H9 (cell line): ENCODE data around the gene ZNF385B. TPM values are rescaled to one million over a fixed set of nuclear protein-coding genes. Genes with fewer than 3 reads are reported as not detected.

Experiments used
- DNase-seq: peaks from one replicate; pipeline ENCODE4 v3.0.0-alpha.2; 2017
- H2AFZ ChIP-seq: one replicate; pipeline ENCODE4 v1.6.1; 2013; ENCODE audit warnings: mild to moderate bottlenecking, low read length, control low read depth, moderate library complexity
- H2AK5ac ChIP-seq: 2 replicates; pipeline ENCODE4 v1.6.1; 2013; ENCODE audit warnings: low read length, control low read depth, mixed read lengths; ENCODE audit not compliant: insufficient read length
- H2BK120ac ChIP-seq: one replicate; pipeline ENCODE4 v1.6.1; 2013; ENCODE audit warnings: low read depth, mild to moderate bottlenecking, low read length, control low read depth, inconsistent platforms; ENCODE audit not compliant: poor library complexity, severe bottlenecking
- H2BK12ac ChIP-seq: 2 replicates; pipeline ENCODE4 v1.6.1; 2013; ENCODE audit warnings: low read length, control low read depth, mixed read lengths, low read depth; ENCODE audit not compliant: insufficient read length
- H2BK15ac ChIP-seq: 2 replicates; pipeline ENCODE4 v1.6.1; 2013; ENCODE audit warnings: low read depth, low read length, control low read depth
- H2BK20ac ChIP-seq: one replicate; pipeline ENCODE4 v1.6.1; 2013; ENCODE audit warnings: low read depth, mild to moderate bottlenecking, low read length, control low read depth, inconsistent platforms; ENCODE audit not compliant: poor library complexity, severe bottlenecking
- H2BK5ac ChIP-seq: 2 replicates; pipeline ENCODE4 v1.6.1; 2013; ENCODE audit warnings: low read length, control low read depth, mixed read lengths; ENCODE audit not compliant: insufficient read length
- H3K14ac ChIP-seq: 2 replicates; pipeline ENCODE4 v1.6.1; 2013; ENCODE audit warnings: low read length, control low read depth; ENCODE audit not compliant: insufficient read depth
- H3K18ac ChIP-seq: 2 replicates; pipeline ENCODE4 v1.6.1; 2013; ENCODE audit warnings: low read depth, mild to moderate bottlenecking, mixed read lengths, low read length, control low read depth; ENCODE audit not compliant: insufficient read length
- H3K23ac ChIP-seq: 2 replicates; pipeline ENCODE4 v1.6.1; 2013; ENCODE audit warnings: low read length, control low read depth, mixed read lengths, low read depth; ENCODE audit not compliant: insufficient read length
- H3K23me2 ChIP-seq: 2 replicates; pipeline ENCODE4 v1.6.1; 2013; ENCODE audit warnings: low read depth, mild to moderate bottlenecking, mixed read lengths, low read length, control low read depth; ENCODE audit not compliant: insufficient read length, poor library complexity, severe bottlenecking
- H3K27ac ChIP-seq: 2 replicates; pipeline ENCODE4 v1.5.1; 2013; ENCODE audit warnings: low read length, control low read depth, mixed read lengths, low read depth; ENCODE audit not compliant: insufficient read length
- H3K27me3 ChIP-seq: 2 replicates; pipeline ENCODE4 v1.6.1; 2013; ENCODE audit warnings: low read length, control low read depth, inconsistent platforms; ENCODE audit not compliant: insufficient read depth
- H3K4ac ChIP-seq: 2 replicates; pipeline ENCODE4 v1.6.1; 2013; ENCODE audit warnings: low read depth, mild to moderate bottlenecking, control low read depth, inconsistent platforms, low read length, moderate library complexity
- H3K4me1 ChIP-seq: 2 replicates; pipeline ENCODE4 v1.6.1; 2013; ENCODE audit warnings: low read length, control low read depth, inconsistent platforms; ENCODE audit not compliant: insufficient read depth
- H3K4me2 ChIP-seq: 2 replicates; pipeline ENCODE4 v1.6.1; 2013; ENCODE audit warnings: low read length, control low read depth, mixed read lengths; ENCODE audit not compliant: insufficient read length, insufficient read depth
- H3K56ac ChIP-seq: 2 replicates; pipeline ENCODE4 v1.6.1; 2013; ENCODE audit warnings: low read depth, mild to moderate bottlenecking, mixed read lengths, low read length, control low read depth; ENCODE audit not compliant: insufficient read length
- H3K79me1 ChIP-seq: 2 replicates; pipeline ENCODE4 v1.6.1; 2013; ENCODE audit warnings: low read depth, mild to moderate bottlenecking, moderate library complexity, low read length, control low read depth, inconsistent platforms; ENCODE audit not compliant: insufficient read depth, poor library complexity, severe bottlenecking
- H3K79me2 ChIP-seq: 2 replicates; pipeline ENCODE4 v1.6.1; 2013; ENCODE audit warnings: low read length, control low read depth, inconsistent platforms; ENCODE audit not compliant: insufficient read depth
- H3K9ac ChIP-seq: 2 replicates; pipeline ENCODE4 v1.6.1; 2013; ENCODE audit warnings: low read length, control low read depth, mixed read lengths; ENCODE audit not compliant: insufficient read length; ENCODE audit errors: extremely low read depth
- H3K9me3 ChIP-seq: one replicate; pipeline ENCODE4 v1.6.1; 2013; ENCODE audit warnings: low read depth, low read length, inconsistent platforms; ENCODE audit not compliant: control insufficient read depth
- H3T11ph ChIP-seq: one replicate; pipeline ENCODE4 v1.6.1; 2013; ENCODE audit warnings: mild to moderate bottlenecking, low read length, control low read depth, inconsistent platforms
- H4K20me1 ChIP-seq: one replicate; pipeline ENCODE4 v1.6.1; 2013; ENCODE audit not compliant: control insufficient read depth, insufficient read length, insufficient read depth
- H4K5ac ChIP-seq: 2 replicates; pipeline ENCODE4 v1.6.1; 2013; ENCODE audit warnings: low read depth, mild to moderate bottlenecking, mixed read lengths, low read length, control low read depth; ENCODE audit not compliant: insufficient read length
- H4K8ac ChIP-seq: replicated peaks from 2 replicates; pipeline ENCODE4 v1.6.1; 2013; ENCODE audit warnings: low read length, control low read depth, mixed read lengths, low read depth; ENCODE audit not compliant: insufficient read length
- H4K91ac ChIP-seq: 2 replicates; pipeline ENCODE4 v1.6.1; 2013; ENCODE audit warnings: low read depth, mild to moderate bottlenecking, moderate library complexity, mixed read lengths, low read length, control low read depth; ENCODE audit not compliant: insufficient read length
- H3K27ac Mint-ChIP-seq, 3 experiments: 2 replicates in 2 of 3; 3 replicates in 1 of 3; pipeline ENCODE4 v1.8.0; 2020 to 2021; ENCODE audit warnings: mixed read lengths in 3 of 3, mild to moderate bottlenecking in 1 of 3, moderate library complexity in 1 of 3
- H3K27me3 Mint-ChIP-seq: 2 replicates; pipeline ENCODE4 v1.8.0; 2021; ENCODE audit warnings: low read depth, mild to moderate bottlenecking, moderate library complexity, mixed read lengths
- H3K36me3 Mint-ChIP-seq, 3 experiments: 2 replicates in 2 of 3; 3 replicates in 1 of 3; pipeline ENCODE4 v1.8.0; 2020 to 2021; ENCODE audit warnings: low read depth in 3 of 3, mixed read lengths in 3 of 3; ENCODE audit not compliant: insufficient read depth in 1 of 3
- H3K4me1 Mint-ChIP-seq, 2 experiments: 2 replicates each; pipeline ENCODE4 v1.8.0; 2020; ENCODE audit warnings: mixed read lengths in 2 of 2
- H3K4me3 Mint-ChIP-seq, 2 experiments: 2 replicates in 1 of 2; 3 replicates in 1 of 2; pipeline ENCODE4 v1.8.0; 2020 to 2021; ENCODE audit warnings: mild to moderate bottlenecking in 2 of 2, mixed read lengths in 2 of 2, moderate library complexity in 1 of 2
- H3K9me3 Mint-ChIP-seq, 2 experiments: 2 replicates in 1 of 2; 3 replicates in 1 of 2; pipeline ENCODE4 v1.8.0; 2020; ENCODE audit warnings: mild to moderate bottlenecking in 2 of 2, mixed read lengths in 2 of 2, moderate library complexity in 1 of 2
- WGBS: extraction: QIAGEN DNeasy Blood & Tissue Kit; methylation state at CpG from one replicate; pipeline ENCODE4 v1.1.7; 2013; ENCODE audit warnings: missing lambda C conversion rate, low lambda C conversion rate, mixed read lengths; ENCODE audit not compliant: insufficient read length; ENCODE audit errors: extremely low coverage; 5-methylcytosine and 5-hydroxymethylcytosine counted together
- total RNA-seq: library from RNA; stranded (reverse); gene quantifications from 2 replicates; pipeline ENCODE4 v1.2.1, GENCODE V29; 2021
- TF ChIP-seq, protein P1 (sequence below): fragments of 200-600 bp; sonication (generic); conservative IDR thresholded peaks from 3 replicates; pipeline ENCODE4 v1.8.0; 2021; ENCODE audit warnings: antibody characterized with exemption, mild to moderate bottlenecking

ZNF385B gene
- total RNA-seq, 1 experiment from 2014 or later, result 2.1 TPM

DNA sequence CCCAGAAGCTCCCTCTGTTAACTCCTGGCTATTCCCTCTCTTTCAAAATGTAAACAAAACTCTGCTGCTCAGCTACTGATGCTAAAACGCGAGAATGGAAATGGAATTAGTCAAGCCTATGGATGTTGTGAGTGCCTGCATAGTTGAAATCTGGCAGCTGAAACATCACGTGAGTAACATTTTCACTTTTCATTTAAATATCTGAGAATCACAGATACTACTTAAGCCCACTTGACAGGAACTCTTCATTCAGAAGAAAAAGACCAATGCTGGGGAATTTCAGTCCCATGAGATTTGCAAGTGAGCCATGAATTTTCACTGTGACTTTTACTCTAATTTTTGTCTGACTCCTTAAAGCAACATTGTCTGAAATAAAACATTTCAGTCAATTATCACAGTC, 381.5 kb downstream of the ZNF385B start:
- H3K36me3 Mint-ChIP-seq, result no peaks in the 10 kb centered on the region
- 0 out of 4 replicates have a peak, but pooled peaks cover 0 to 2% of the 10 kb centered on the region in 2 experiments for H3K4me1 Mint-ChIP-seq
- Histone ChIP-seq H3K9me3 (no peaks in the 10 kb centered on the region), H3K23ac (no peak overlapping the region), H3K4me2 (no peak overlapping the region), H2BK5ac (no peak overlapping the region), H3K9ac (no peak overlapping the region), H3K4me1 (no peaks in the 10 kb centered on the region), H4K8ac (no peak overlapping the region), H3K14ac (no peak overlapping the region), H3K23me2 (no peaks in the 10 kb centered on the region), H3K27me3 (no peaks in the 10 kb centered on the region), H3K56ac (no peak overlapping the region), H4K20me1 (no peaks in the 10 kb centered on the region), H2BK12ac (no peak overlapping the region), H3K79me2 (no peaks in the 10 kb centered on the region), H3K79me1 (no peaks in the 10 kb centered on the region), H4K5ac (no peak overlapping the region), H3T11ph (no peak overlapping the region), H2BK15ac (no peak overlapping the region), H2BK120ac (no peak overlapping the region), H2BK20ac (no peak overlapping the region), H3K27ac (no peak overlapping the region), H3K4ac (no peak overlapping the region), H2AK5ac (no peak overlapping the region), H3K18ac (no peak overlapping the region), H2AFZ (no peak overlapping the region), H4K91ac (no peak overlapping the region)
- H3K27me3 Mint-ChIP-seq, result no peaks in the 10 kb centered on the region
- no peaks in the 10 kb centered on the region for H3K9me3 Mint-ChIP-seq
- no peak overlapping the region for H3K27ac Mint-ChIP-seq
- no CpG with 5 or more reads among the region's 3 CpGs for WGBS
- no peak for DNase-seq
- TF ChIP-seq, protein P1, sequence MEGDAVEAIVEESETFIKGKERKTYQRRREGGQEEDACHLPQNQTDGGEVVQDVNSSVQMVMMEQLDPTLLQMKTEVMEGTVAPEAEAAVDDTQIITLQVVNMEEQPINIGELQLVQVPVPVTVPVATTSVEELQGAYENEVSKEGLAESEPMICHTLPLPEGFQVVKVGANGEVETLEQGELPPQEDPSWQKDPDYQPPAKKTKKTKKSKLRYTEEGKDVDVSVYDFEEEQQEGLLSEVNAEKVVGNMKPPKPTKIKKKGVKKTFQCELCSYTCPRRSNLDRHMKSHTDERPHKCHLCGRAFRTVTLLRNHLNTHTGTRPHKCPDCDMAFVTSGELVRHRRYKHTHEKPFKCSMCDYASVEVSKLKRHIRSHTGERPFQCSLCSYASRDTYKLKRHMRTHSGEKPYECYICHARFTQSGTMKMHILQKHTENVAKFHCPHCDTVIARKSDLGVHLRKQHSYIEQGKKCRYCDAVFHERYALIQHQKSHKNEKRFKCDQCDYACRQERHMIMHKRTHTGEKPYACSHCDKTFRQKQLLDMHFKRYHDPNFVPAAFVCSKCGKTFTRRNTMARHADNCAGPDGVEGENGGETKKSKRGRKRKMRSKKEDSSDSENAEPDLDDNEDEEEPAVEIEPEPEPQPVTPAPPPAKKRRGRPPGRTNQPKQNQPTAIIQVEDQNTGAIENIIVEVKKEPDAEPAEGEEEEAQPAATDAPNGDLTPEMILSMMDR, result no peak
- no peak overlapping the region for H3K4me3 Mint-ChIP-seq
